DMS79 treated with DMSO at 0.1 percent for 48 hours (cell line): ENCODE measurements around the gene MS4A7.

ENCODE experiments used
- DNase-seq: peaks from one replicate; lab custom pipeline; 2025; lab: John Stamatoyannopoulos, UW

Gene MS4A7

DNA sequence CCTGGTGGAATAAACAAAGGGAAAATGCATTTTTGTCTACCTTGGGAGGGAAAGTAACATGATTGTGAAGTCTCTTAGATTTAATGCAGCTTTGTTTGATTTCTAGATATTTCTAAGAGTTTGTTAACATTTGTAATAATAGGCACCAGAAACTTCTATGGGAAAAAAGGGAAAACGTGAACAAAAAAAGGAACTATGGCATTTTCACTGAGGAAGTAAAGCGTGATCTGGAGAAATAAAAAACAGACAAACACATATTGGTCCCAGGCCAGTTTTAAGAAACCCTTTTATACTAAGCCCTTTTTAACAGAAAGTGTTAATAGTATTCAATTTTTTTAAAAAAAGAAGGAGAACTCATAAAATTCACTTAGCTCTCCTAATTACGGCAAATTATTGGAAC, 6.9 kb upstream of the MS4A7 start:
- DNase-seq = no peak

DNA sequence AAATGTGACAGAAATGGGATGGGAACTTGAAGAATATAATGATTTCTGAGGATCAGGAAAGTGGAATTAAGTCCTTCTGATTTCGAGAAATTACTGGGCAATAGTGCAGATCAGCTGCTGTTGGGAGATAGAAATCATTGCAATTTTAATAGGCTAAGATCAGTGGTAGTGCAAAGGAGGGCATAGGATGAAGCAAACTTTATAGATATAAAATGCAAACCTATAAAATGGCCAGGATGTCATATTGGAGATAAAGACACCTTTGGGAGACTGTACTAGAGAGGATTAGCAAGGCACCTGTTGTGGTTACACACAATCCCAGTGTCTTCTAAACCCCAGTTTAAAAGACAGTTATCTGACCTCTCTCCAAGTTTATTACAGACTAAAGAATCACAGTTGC, 6.5 kb upstream of the MS4A7 start:
- DNase-seq = no peak

DNA sequence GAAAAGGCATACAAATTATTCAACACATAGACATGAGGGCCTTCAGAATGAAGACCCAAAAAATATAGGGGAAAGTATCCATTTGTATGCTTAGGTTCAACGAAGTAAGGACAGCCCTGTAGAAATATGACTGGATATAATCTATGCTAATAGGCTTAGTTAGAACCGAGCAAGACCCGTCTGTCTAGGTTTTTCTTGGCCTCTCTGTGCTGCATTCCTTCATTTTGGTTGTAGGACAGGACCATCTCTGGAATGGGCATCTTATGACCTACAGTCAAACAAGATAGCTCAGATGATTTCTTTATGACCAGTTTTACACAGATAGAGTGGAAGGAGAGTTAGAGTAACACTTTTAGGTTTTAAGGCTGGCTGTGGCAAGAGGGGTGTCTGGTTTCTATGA, 5.6 kb upstream of the MS4A7 start:
- DNase-seq = no peak

DNA sequence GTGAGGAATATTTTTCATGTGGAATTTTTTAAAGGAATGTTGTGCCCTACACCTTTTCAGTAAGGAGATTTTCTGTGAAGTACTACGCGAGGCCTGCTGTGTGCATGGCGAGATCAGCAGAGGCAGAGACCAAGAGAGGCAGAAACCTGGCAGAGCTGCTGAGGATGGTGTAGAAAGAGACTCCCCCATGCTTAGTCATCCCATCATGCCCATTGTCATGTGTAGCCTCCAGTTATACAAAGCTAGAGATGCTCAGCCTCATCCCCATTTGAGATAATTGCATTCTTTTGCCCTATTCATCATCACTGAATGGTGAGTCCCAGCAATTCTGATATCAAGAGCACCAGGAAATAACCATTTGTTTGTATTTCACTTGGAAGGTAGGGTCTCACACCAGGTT, 3.0 kb upstream of the MS4A7 start:
- DNase-seq = no peak

DNA sequence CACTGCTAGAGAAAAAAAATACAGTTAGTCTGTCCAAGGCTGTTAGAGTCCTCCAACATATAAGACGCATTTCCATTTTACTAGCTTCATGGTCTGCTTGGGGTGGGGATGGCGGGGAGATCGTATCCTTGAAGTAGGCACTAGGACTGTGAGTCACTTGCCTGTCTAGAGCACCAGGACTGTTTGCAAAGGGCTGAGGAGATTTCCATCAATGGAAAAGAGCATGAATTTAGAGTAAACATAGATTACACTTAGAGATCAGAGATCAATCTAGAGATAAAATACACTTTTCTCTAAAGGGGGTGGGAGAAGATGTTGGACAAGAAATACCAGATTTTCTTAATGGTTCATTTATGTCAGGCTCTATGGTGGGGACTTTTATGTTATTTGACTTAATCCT, 1.7 kb upstream of the MS4A7 start:
- DNase-seq = no peak

DNA sequence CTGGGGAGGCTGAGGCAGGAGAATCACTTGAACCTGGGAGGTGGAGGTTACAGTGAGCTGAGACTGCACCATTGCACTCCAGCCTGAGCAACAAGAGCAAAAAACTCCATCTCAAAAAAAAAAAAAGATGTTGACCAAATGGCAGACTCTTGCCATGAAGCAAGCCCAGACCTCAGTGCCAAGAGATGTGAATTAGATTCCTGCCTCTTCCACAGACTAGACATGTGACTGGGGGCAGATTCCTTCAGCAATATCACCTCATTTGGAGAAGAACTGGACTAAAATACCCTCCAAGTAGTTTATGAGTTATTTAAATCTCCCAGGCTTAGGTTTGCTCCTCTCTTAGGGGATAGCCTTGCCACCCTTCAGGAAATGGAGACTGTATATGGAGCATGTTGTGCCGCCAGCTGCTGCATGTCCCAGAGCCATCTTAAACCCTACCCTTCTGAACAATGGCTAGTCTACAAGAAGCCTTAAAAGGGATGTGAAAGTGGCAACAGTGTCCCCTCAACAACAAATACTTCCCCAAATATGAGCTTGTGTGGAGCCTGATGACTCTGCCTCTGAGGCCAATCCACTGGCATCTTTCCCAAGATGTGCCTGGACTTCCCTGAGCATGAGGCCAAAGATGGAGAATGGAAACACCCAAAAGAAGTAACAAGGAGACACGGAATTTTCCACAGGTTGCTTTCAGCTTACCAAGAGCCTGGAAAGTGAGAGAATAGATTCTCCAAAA, 763 bp upstream of the MS4A7 start:
- DNase-seq = no peak

DNA sequence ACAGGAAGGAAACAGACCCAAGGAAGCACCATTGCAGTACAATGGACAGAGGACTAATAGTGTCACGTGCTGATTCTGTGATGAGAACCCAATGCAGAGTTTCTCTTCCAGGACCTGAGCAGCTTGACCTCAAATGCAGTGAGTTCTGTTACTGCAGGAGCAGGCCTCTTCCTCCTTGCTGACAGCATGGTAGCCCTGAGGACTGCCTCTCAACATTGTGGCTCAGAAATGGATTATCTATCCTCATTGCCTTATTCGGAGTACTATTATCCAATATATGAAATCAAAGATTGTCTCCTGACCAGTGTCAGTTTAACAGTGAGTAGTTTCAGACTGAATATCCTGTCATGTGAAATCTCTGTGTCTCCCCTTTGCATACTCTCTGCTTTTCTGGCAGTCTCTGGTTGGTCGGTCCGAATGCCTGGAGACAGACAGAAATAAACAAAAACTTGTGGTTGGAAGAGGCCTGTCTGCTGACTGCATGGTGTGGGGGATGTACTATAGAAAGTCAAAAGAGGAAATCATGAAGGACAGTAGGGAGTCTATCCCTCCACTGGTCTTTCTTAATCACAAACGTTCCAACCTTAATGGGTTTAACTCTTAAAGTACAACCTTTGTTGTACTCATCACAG, 11.1 kb downstream of the MS4A7 start:
- DNase-seq = no peak

DNA sequence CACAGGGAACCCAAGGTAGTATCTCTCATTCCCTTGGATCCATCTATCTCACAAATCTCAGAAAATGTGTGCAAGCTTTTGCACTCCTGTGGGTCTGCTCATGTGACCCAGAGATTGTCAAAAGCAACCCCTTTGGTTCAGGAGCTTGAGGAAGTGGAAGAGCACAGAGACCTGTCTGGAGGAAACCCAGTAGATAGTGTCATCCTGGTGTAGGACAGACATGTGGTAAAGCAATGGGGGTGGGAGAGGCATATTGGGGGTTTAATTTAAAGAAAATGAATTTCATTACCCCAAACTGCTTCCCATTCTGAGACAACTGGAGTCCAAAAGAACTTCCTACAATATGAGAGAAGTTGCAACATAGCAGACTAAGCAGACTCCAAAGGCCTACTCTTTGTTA, 12.1 kb downstream of the MS4A7 start:
- no peak for DNase-seq

DNA sequence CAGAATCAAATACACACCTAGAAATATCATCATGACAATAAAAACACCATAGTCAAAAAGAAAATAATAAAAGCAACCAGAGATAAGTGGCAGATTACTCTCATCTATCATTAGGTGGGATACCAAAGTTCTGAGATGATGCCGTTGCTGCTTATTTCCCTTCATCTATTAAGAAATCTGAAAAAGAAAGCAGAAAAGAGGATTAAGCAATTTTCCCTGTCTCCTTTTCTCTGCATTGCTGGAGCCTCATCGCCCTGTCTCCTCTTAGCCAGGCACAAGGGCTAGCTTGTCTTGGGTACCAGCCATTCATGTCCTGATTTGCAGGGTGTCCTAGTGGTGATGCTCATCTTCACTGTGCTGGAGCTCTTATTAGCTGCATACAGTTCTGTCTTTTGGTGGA, 14.0 kb downstream of the MS4A7 start:
- DNase-seq = no peak

DNA sequence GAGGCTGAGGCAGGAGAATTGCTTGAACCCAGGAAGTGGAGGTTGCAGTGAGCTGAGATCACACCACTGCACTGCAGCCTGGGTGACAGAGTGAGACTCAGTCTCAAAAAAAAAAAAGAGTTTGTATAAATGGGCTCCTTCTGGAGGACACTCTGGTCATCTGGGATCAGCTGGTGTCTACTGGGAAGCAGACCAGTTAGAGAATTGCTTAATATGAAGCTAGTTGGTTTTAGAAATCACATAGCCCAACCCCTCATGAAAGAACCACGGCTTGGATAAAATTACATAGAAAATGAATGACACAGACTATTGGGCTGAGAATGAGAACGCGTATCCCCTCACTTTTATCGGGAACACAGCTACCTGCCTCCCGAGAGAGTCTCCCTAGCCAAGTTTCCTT, 14.7 kb downstream of the MS4A7 start:
- DNase-seq = no peak

DNA sequence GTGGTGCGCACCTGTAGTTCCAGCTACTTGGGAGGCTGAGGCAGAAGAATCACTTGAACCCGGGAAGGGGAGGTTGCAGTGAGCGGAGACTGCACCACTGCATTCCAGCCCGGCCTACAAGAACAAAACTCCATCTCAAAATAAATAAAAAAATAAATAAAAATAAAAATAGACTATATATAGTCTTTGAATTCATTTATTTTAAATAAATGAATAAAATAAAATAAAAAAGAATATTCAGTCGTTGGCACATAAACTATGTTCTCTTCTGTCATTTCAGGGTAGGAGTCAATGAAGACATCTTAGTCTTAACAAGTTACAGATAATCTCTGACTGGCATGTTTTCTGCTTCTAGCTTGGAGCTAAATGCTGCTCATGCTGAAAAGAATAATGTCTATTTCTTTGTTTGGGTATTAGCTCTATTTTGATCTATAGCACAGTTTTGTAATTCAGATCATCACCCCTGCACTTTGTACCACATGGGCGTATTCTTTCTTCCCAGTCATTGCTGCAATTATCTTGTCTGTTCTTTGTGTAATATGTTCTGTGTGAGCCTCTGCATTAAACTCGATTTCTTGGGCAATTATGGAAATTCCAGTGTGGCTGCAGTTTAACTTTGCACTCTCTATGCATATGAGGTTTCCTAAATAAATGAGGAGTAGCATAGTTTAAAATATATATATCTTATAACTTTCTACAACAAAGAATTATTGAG, 16.5 kb downstream of the MS4A7 start:
- no peak for DNase-seq

DNA sequence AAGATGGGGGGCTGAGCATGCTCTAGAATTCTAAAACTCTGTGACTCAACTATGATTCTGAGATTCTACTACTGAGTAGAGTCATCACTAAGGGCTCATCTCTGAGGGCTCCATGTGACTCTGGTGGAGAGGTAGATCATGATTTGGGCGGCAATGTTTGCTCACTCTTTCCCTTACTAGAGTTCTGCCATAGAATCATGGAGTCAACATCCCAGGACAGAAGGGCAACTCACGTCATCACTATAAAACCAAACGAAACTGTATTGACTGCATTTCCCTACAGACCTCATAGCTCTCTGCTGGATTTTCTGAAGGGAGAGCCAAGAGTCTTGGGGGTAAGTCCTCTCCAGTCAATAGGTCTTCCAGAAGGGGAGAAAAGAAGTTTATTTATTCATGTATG, 18.1 kb downstream of the MS4A7 start, which contains the start of gene MS4A14:
Gene MS4A14, plus strand, starts transcription at position 78 of the 400 bp plus-strand sequence. Its CDS starts 120 bp downstream, at position 198.
- no peak for DNase-seq

DNA sequence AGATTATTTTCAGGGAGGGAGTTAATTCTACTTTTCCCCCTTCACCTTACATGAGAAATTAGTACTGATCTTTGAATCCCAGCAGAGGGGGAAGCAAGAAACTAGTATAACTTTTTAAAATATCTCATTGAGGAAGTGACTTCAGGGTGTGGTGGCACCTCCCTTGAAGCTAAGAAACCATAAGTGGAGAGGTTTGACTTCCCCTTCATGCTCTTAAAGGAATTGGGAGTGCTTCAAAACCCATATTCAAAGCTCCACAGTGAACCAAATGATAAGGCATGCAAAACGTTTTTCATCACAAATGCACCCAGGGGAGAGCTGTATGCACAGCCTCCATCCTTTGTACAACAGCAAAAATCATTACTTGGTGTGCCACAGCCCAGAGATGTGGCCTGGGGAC, 18.5 kb downstream of the MS4A7 start:
- DNase-seq = no peak

DNA sequence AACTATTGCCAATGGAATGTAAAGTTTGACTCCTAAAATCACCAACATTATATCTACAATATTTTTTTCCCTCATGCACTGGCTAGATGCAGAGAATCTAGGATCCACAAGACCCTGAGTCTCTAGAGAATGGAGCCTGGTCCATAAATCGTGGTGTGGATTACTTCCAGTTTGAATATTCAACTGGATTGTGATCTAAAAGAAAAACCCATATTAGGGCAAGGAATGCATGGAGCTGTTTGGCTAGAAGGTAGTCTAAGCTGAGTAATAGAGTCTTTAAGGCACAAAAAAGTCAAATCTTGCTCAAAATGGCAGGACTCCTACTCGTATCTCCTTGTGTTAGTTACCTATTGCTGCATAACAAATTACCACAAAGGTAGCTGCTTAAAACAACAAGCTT, 41.7 kb downstream of the MS4A7 start:
- DNase-seq = no peak

DNA sequence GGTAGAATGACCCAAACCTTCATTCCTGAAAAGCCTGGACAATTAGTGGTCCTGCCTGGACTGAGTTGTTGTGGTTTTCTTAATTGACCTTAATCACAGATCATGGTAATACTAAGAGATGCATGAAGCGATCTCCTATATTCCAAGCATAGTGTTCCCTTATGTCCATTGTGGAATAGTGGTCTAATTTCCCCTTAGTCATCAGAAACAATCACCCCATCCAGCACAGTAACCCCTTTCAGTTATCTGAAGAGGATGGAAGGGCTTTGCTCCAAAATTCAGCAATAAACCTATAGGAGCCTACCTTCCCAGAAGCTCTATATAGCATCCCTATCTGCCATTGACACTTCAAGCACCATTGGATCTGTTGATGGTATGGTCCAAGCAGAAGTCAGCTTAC, 44.3 kb downstream of the MS4A7 start:
- no peak for DNase-seq

DNA sequence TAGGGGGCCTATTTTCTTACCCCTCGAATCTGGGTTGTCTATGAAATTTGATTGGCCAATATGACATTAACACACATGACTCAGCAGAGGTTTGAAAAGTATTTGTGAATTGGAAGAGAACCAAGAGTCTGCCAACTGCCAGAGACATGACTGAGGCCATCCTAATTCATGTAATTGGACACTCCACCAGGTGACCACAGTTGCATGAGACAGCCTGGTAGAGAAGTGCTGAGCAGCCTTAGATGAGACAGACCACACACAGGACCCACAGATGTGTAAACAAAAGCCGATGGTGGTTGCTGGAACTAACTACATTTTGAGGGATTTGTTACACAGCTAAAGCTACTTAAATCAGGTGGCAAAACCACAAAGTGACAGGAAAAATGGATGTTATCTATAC, 50.2 kb downstream of the MS4A7 start:
- no peak for DNase-seq

DNA sequence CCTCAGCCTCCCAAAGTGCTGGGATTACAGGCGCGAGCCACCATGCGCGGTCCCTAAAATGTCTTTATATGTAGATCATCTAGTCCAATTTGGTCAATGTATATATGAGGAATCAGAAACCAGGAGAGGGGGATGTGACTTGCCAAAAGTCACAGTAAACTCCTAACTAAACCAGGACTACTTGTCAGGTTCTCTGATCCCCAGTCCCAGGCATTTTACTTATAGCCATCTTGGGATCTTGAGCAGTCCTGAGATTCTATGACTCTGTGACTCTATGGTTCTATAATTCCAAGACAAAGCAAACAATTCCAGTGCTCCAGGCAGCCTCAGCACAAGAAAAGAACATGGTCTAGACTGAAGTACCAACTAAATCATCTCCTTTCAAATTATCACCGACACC, 50.9 kb downstream of the MS4A7 start, which contains the start of gene MS4A5:
Gene MS4A5, plus strand, starts transcription at position 301 of the 400 bp plus-strand sequence. CDS start 103 bp downstream, outside the sequence.
- DNase-seq = no peak

DNA sequence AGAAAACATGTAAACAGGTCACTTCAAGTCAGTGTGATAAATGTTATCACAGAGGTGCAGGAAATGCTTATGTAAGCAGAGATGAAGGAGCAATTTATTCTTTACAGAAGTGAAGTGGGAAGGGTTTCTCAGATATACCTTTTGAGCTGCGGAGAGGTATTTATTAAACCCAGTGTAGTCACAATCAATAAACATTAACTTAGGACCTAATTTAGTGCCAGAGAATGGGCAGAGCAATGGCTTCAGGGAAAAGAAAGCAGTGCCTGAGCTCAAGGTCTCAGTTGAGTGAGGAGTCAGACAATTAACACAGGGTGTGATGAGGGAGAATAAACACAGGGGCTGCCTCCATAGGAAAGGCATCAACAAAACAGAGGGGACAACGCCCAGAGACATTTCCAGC, 52.9 kb downstream of the MS4A7 start:
- no peak for DNase-seq

DNA sequence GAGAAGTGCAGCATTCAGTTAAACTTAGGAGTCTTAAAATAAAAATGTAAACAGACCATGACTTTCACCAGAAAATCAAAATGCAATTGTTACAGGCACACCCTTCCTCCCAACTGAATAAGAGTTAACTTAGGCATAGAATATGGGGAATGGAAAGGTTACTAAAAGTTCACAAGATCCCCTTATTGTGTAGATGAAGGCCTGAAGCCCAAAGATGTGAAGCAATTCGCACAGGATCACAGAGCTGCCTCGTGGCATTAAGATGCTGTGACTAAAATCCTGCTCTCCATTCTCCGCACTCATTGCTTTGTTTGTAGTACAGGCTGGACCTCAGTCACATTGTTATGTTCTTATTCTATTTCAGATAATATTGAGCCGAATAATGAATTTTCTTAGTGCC, 55.1 kb downstream of the MS4A7 start:
- no peak for DNase-seq
